GM18867 (cell line): ENCODE data around the gene KRTAP12-3.
"Not testable (repeated sequence)": the region's sequence is repeated elsewhere in the genome, so short reads cannot be mapped to it uniquely, and the experiment has no call there.

Experiments used
- ATAC-seq: cut with Tn5 transposase; IDR thresholded peaks from one replicate; pipeline ENCODE4 v1.9.1; 2021; ENCODE audit warnings: mild to moderate bottlenecking, moderate library complexity; ENCODE audit not compliant: unreplicated experiment

Gene KRTAP12-3

DNA sequence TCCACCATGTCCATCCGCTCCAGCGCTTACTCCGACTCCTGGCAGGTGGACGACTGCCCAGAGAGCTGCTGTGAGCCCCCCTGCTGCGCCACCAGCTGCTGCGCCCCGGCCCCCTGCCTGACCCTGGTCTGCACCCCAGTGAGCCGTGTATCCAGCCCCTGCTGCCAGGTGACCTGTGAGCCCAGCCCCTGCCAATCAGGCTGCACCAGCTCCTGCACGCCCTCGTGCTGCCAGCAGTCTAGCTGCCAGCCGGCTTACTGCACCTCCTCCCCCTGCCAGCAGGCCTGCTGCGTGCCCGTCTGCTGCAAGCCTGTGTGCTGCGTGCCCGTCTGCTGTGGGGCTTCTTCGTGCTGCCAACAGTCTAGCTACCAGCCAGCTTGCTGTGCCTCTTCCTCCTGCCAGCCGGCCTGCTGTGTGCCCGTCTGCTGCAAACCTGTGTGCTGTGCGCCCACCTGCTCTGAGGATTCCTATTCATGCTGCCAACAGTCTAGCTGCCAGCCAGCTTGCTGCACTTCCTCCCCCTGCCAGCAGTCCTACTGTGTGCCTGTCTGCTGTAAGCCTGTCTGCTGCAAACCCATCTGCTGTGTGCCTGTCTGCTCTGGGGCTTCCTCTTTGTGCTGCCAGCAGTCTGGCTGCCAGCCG is 30.4 kb upstream of the KRTAP12-3 start:
- ATAC-seq, result not testable (repeated sequence)

DNA sequence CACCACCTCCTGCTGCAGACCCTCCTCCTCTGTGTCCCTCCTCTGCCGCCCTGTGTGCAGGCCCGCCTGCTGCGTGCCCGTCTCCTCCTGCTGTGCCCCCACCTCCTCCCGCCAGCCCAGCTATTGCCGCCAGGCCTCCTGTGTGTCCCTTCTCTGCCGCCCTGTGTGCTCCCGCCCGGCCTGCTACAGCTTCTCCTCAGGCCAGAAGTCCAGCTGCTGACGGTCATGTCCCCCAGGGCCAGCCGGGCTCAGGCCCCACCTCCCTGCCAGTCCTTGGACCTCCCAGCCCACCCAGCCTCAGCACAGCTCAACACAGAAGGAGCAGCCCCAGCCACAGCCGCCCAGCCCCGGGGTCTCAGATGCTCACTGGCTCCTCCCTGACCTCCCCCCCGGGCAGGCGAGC is 29.9 kb upstream of the KRTAP12-3 start:
- ATAC-seq, result not testable (repeated sequence)

GRCh38 chr21:44628707-44629391 is 28.9 kb upstream of the KRTAP12-3 start:
- no peak for ATAC-seq

DNA sequence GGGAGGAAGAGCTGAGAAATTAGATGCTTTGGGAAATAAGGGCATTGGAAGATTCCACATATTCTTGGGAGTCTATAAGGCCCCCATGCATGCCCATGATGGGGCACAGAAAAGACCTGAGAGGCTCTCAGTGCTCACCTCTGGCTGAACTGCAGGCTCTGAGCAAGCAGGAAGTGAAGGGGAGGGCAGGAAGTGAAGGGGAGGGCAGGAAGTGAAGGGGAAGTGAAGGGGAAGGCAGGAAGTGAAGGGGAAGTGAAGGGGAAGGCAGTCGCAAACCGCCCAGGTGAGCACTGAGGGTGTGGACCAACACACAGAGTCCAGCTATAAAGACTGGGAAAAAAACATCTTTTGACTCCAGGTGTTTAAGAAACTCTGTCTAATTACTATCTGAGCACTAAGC is 27.3 kb upstream of the KRTAP12-3 start:
- no peak for ATAC-seq

DNA sequence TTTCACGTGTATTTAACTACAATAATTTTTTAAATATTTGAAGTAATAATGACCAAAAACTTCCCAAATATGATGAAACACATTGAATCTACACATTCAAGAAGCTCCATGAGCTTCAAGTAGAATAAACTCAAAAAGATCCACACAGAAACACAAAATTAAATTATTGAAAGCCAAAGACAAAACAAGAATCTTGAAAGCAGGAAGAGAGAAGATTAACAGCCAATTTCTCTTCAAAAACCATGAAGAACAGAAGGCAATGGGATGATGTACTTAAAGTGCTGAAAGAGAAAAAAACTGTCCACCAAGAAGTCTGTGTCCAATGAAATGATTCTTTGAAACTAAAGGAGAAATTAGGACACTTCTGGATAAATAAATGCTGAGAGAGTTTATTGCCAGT is 25.7 kb upstream of the KRTAP12-3 start:
- ATAC-seq, result no peak

- no peak for ATAC-seq
Measured at GRCh38 chr21:44636209-44637017, 21.3 kb upstream of the KRTAP12-3 start.

DNA sequence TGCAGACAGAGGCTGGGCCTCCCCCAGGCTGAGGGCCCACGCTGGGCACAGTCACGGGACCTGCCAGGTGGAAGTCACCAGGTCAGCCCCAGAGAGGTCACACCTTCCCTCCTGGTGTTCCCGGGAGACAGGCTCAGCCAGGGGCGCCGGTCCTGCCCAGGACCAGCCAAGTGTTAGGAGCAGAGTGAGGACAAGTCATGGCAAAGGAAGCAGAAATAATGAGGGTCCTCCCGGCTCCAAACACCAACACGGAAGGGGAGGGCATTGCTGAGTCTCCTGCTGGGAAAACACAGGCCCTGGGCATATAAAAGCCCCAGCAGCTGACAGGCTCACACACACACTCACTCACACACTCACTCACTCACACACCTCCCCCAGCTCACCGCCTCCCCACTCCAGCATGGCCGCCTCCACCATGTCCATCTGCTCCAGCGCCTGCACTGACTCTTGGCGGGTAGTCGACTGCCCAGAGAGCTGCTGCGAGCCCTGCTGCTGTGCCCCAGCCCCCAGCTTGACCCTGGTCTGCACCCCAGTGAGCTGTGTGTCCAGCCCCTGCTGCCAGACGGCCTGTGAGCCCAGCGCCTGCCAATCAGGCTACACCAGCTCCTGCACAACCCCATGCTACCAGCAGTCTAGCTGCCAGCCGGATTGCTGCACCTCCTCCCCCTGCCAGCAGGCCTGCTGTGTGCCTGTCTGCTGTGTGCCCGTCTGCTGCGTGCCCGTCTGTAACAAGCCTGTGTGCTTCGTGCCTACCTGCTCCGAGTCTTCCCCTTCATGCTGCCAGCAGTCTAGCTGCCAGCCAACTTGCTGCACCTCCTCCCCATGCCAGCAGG is 20.5 kb upstream of the KRTAP12-3 start, which contains the start of gene KRTAP10-10:
KRTAP10-10 (plus strand) TSS at position 339 of the 833 bp plus-strand sequence; CDS start at position 401, 62 bp downstream.
- ATAC-seq, result no peak

GRCh38 chr21:44637851-44638348 is 19.8 kb upstream of the KRTAP12-3 start:
- not testable (repeated sequence) for ATAC-seq

DNA sequence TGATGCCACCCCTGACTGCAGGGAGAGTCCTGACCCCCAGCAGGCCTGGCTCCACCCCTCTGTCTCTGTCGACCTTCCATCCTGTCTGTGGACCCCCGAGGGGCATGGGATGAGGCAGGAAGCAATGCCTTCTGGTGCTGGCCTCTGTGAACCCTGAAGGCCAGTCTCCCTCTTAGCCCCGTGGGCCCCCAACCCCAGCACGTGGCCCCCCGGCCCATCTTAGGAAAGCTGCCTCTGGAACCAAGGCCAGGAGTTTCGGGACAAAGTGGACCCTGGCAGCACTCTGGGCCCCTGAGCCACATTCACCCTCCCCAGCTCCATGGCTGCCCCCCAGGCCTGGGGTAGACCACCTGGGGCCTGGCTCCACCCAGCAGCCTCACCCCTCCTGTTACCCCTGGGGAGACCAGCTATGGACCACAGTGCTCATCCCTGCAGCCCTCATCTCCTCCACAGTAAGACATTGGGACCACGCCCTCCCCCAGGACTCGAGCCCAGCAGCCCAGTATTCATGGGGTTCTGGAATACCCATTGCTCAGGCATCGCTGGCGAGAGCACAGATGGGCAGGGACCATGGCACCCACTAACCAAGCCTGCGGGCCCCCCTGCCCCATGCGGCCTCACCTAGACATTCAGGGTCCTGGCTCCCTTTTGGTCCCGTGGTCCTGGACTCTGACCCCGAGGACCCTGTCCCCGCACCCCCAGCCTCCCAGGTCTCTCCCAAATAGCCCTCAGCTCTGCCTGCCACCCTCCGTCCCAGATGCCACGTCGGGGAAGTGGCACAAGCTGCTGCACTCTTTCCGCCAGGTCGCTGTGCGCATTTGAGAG is 19.0 kb upstream of the KRTAP12-3 start:
- not testable (repeated sequence) for ATAC-seq

DNA sequence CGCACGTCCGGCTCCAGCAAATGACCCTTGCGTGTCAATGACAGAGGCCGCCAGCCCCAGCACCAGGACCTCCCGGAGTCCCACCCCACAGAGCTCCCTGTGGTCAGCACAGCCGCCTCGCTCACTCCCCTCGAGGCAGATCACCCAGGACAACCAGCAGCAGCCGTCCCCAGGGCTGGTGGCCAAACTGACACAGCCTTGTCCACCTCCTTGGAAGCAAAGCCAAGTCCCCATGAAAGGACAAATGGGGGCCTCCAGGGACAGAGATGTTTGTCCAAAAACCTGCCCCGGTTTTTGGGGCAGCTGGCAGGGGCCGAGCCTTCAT is 18.4 kb upstream of the KRTAP12-3 start:
- ATAC-seq, result no peak

- no peak for ATAC-seq
Measured at GRCh38 chr21:44640761-44641160, 17.0 kb upstream of the KRTAP12-3 start.

- no peak for ATAC-seq
Measured at GRCh38 chr21:44643741-44644310, 13.9 kb upstream of the KRTAP12-3 start.

DNA sequence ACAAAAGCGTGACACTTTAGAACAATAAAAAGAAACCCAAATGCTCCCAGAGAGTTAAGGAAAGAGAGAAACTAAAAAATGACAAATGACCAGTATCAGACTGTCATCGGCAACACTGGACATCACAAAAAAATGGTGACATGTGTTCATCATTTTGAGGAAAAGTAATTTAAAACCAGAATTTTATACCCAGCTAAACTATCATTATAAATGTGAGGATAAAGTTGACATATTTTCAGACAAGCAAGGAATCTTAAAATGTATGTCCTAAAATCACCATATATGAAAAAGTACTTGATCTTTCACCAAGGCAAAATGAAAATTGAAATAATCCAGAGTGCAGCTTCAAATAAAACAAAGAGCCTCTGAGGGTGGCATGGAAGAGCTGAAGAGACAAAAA is 12.9 kb upstream of the KRTAP12-3 start:
- no peak for ATAC-seq

DNA sequence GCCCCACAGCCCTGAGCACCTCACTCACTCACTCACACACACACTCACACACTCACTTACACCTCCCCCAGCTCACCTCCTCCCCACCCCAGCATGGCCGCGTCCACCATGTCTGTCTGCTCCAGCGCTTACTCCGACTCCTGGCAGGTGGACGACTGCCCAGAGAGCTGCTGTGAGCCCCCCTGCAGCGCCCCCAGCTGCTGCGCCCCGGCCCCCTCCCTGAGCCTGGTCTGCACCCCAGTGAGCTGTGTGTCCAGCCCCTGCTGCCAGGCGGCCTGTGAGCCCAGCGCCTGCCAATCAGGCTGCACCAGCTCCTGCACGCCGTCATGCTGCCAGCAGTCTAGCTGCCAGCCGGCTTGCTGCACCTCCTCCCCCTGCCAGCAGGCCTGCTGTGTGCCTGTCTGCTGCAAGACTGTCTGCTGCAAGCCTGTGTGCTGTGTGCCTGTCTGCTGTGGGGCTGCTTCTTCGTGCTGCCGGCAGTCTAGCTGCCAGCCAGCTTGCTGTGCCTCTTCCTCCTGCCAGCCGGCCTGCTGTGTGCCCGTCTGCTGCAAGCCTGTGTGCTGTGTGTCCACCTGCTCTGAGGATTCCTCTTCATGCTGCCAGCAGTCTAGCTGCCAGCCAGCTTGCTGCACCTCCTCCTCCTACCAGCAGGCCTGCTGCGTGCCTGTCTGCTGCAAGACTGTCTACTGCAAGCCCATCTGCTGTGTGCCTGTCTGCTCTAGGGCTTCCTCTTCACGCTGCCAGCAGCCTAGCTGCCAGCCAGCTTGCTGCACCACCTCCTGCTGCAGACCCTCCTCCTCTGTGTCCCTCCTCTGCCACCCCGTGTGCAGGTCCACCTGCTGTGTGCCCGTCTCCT is 11.1 kb upstream of the KRTAP12-3 start, which contains the start of gene KRTAP10-11:
KRTAP10-11 (plus strand) TSS at position 49 of the 856 bp plus-strand sequence; CDS start at position 94, 45 bp downstream.
- not testable (repeated sequence) for ATAC-seq

DNA sequence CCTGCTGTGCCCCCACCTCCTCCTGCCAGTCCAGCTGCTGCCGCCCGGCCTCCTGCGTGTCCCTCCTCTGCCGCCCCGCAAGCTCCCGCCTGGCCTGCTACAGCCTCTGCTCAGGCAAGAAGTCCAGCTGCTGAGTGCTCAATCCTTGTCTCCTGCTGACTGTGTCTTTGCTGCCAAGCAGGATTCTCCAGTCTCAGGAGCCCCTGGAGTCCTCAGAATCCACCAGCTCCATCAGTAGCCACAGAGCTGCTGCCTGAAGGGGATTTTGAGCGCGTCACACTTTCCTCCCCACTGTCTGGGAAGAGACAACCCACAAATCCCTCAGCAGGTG is 10.5 kb upstream of the KRTAP12-3 start:
- ATAC-seq, result no peak

- no peak for ATAC-seq
Measured at GRCh38 chr21:44648557-44649311, 9.0 kb upstream of the KRTAP12-3 start.

GRCh38 chr21:44649521-44650100 is 8.1 kb upstream of the KRTAP12-3 start:
- no peak for ATAC-seq
